HEK293 (cell line): ENCODE results near the gene TTLL12.
A peak's percentile ranks its signal among the peaks of the same experiment; 100 is the strongest.

ENCODE experiments used
- GLIS1 ChIP-seq: fragments of 450-650 bp; formaldehyde crosslinking; IDR thresholded peaks from 2 replicates; pipeline ENCODE4 v1.5.1; 2016; ENCODE audit warnings: missing biosample characterization, missing genetic modification characterization
- HOXD13 ChIP-seq: sonication (generic); formaldehyde crosslinking; IDR thresholded peaks from 2 replicates; pipeline ENCODE4 v1.8.0; 2022; ENCODE audit warnings: missing genetic modification reagents, borderline replicate concordance
- KLF10 ChIP-seq: fragments of 450-650 bp; IDR thresholded peaks from 2 replicates; pipeline ENCODE4 v1.5.1; 2018; ENCODE audit warnings: missing biosample characterization, mild to moderate bottlenecking, missing genetic modification characterization
- RBAK ChIP-seq: fragments of 450-650 bp; formaldehyde crosslinking; IDR thresholded peaks from 2 replicates; pipeline ENCODE4 v1.5.1; 2016; ENCODE audit warnings: missing biosample characterization, missing genetic modification characterization
- SALL2 ChIP-seq: fragments of 450-650 bp; formaldehyde crosslinking; IDR thresholded peaks from 2 replicates; pipeline ENCODE4 v1.5.0; 2017; ENCODE audit warnings: missing biosample characterization, mild to moderate bottlenecking, missing genetic modification characterization, borderline replicate concordance
- SP3 ChIP-seq: fragments of 450-650 bp; formaldehyde crosslinking; IDR thresholded peaks from 2 replicates; pipeline ENCODE4 v1.5.1; 2016; ENCODE audit warnings: missing biosample characterization, missing genetic modification characterization
- ZBTB20 ChIP-seq: fragments of 450-650 bp; formaldehyde crosslinking; IDR thresholded peaks from 2 replicates; pipeline ENCODE4 v1.5.1; 2016; ENCODE audit warnings: missing biosample characterization, missing genetic modification characterization
- ZBTB48 ChIP-seq: fragments of 450-650 bp; formaldehyde crosslinking; IDR thresholded peaks from 2 replicates; pipeline ENCODE4 v1.5.1; 2016; ENCODE audit warnings: missing biosample characterization, missing genetic modification characterization
- ZIC2 ChIP-seq: fragments of 450-650 bp; formaldehyde crosslinking; IDR thresholded peaks from 2 replicates; pipeline ENCODE4 v1.5.1; 2016; ENCODE audit warnings: missing biosample characterization, missing genetic modification characterization
- ZNF114 ChIP-seq: fragments of 450-650 bp; formaldehyde crosslinking; IDR thresholded peaks from 2 replicates; pipeline ENCODE4 v1.5.0; 2017; ENCODE audit warnings: missing biosample characterization, missing genetic modification characterization
- ZNF121 ChIP-seq: fragments of 450-650 bp; formaldehyde crosslinking; IDR thresholded peaks from 2 replicates; pipeline ENCODE4 v1.5.1; 2016; ENCODE audit warnings: missing biosample characterization, missing genetic modification characterization
- ZNF138 ChIP-seq: fragments of 450-650 bp; formaldehyde crosslinking; IDR thresholded peaks from 2 replicates; pipeline ENCODE4 v1.5.1; 2016; ENCODE audit warnings: missing biosample characterization, missing genetic modification characterization, borderline replicate concordance
- ZNF211 ChIP-seq: fragments of 450-650 bp; formaldehyde crosslinking; IDR thresholded peaks from 2 replicates; pipeline ENCODE4 v1.5.1; 2016; ENCODE audit warnings: low read depth, missing biosample characterization, missing genetic modification characterization
- ZNF248 ChIP-seq: fragments of 450-650 bp; formaldehyde crosslinking; IDR thresholded peaks from 2 replicates; pipeline ENCODE4 v1.5.1; 2017; ENCODE audit warnings: missing biosample characterization, missing genetic modification characterization
- ZNF335 ChIP-seq: fragments of 450-650 bp; formaldehyde crosslinking; conservative IDR thresholded peaks from 2 replicates; pipeline ENCODE4 v1.5.1; 2016; ENCODE audit warnings: missing biosample characterization, missing genetic modification characterization
- ZNF510 ChIP-seq: fragments of 450-650 bp; formaldehyde crosslinking; IDR thresholded peaks from 2 replicates; pipeline ENCODE4 v1.5.1; 2018; ENCODE audit warnings: mild to moderate bottlenecking, missing genetic modification characterization, missing biosample characterization; ENCODE audit not compliant: insufficient replicate concordance
- ZNF514 ChIP-seq: fragments of 450-650 bp; formaldehyde crosslinking; IDR thresholded peaks from 2 replicates; pipeline ENCODE4 v1.5.1; 2016; ENCODE audit warnings: missing biosample characterization, missing genetic modification characterization
- ZNF560 ChIP-seq: fragments of 450-650 bp; formaldehyde crosslinking; IDR thresholded peaks from 2 replicates; pipeline ENCODE4 v1.5.1; 2017; ENCODE audit warnings: missing biosample characterization, missing genetic modification characterization, borderline replicate concordance
- ZNF596 ChIP-seq: fragments of 450-650 bp; IDR thresholded peaks from 2 replicates; pipeline ENCODE4 v1.5.0; 2018; ENCODE audit warnings: missing biosample characterization, mild to moderate bottlenecking, missing genetic modification characterization, moderate library complexity
- ZNF629 ChIP-seq: fragments of 450-650 bp; formaldehyde crosslinking; IDR thresholded peaks from 2 replicates; pipeline ENCODE4 v1.5.1; 2017; ENCODE audit warnings: missing biosample characterization, missing genetic modification characterization
- TF ChIP-seq, protein P1 (sequence below): fragments of 450-650 bp; formaldehyde crosslinking; IDR thresholded peaks from 2 replicates; pipeline ENCODE4 v1.5.1; 2016; ENCODE audit warnings: missing biosample characterization, missing genetic modification characterization
- TF ChIP-seq, protein P2 (sequence below): IDR thresholded peaks from 2 replicates; pipeline ENCODE4 v1.6.1; 2011; ENCODE audit warnings: mild to moderate bottlenecking, low read depth, low read length, borderline replicate concordance
- TF ChIP-seq, protein P3 (sequence below): fragments of 450-650 bp; formaldehyde crosslinking; IDR thresholded peaks from 2 replicates; pipeline ENCODE4 v1.5.1; 2016; ENCODE audit warnings: missing biosample characterization, missing genetic modification characterization
- TF ChIP-seq, protein P4 (sequence below): fragments of 450-650 bp; formaldehyde crosslinking; IDR thresholded peaks from 2 replicates; pipeline ENCODE4 v1.5.1; 2017; ENCODE audit warnings: missing biosample characterization, mild to moderate bottlenecking, missing genetic modification characterization, moderate library complexity
- TF ChIP-seq, protein P5 (sequence below): fragments of 450-650 bp; formaldehyde crosslinking; IDR thresholded peaks from 2 replicates; pipeline ENCODE4 v1.5.1; 2016; ENCODE audit warnings: missing biosample characterization, missing genetic modification characterization
- TF ChIP-seq, protein P6 (sequence below): fragments of 450-650 bp; formaldehyde crosslinking; IDR thresholded peaks from 2 replicates; pipeline ENCODE4 v1.5.1; 2016; ENCODE audit warnings: missing biosample characterization, missing genetic modification characterization

Gene TTLL12

DNA sequence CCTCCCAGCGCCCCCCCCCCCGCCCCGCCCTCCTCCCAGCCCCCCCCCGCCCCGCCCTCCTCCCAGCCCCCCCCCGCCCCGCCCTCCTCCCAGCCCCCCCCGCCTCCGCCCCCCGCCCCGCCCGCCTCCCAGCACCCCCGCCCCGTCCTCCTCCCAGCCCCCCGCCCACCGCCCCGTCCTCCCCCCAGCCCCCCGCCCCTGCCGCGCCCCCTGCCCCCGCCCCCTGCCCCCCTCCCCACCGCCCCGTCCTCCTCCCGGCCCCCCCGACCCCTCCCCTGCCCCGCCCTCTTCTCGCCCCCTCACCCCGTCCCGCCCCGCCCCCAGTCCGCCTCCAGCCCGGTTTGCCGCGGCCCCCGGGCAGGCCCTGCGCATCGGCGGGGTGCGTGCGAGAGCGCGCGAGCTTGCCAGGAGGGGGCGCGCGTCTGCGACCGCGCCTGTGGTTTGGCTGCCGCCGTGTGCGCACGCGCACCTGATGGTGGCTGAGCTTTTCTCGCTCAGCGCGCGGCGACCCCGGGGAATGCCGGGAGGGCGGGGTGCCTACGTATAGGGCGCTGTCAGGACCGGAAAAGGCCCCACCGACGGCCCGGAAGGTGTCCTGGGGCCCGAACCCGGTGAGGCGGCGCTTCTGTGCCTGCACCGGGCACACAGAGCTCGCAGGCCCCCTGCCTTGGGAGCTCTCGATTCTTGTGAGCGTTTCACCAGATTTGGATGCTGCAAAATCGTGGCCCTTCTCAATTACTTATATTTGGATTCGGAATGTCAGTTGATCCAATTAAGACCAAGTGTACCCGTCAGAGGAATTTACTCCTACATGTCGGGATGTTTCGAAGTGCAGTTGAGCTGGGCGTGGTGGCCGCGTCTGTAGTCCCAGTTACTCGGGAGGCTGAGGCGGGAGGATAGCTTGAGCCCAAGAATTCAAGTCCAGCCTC lies 501 bp upstream of the TTLL12 start (continued):
- TF ChIP-seq ZNF211 (tag by site-specific recombination) (no peak), HOXD13 (no peak), ZNF114 (tag by site-specific recombination) (no peak), ZNF560 (tag by site-specific recombination) (no peak), ZNF510 (no peak), ZBTB20 (tag by site-specific recombination) (peak; percentile 86), ZIC2 (tag by site-specific recombination) (peak; percentile 70), ZNF596 (tag by site-specific recombination) (no peak), RBAK (no peak), ZBTB48 (tag by site-specific recombination) (peak; percentile 37; the same call in 1 of the 2 replicates), ZNF121 (tag by site-specific recombination) (no peak), ZNF629 (peak; percentile 89), SALL2 (tag by site-specific recombination) (no peak), GLIS1 (tag by site-specific recombination) (peak; percentile 83), ZNF138 (tag by site-specific recombination) (no peak), KLF10 (tag by site-specific recombination) (peak; percentile 96), ZNF248 (tag by site-specific recombination) (no peak), SP3 (tag by site-specific recombination) (peak; percentile 65), ZNF514 (tag by site-specific recombination) (no peak), ZNF335 (tag by site-specific recombination) (peak; percentile 99)
- TF ChIP-seq, protein P1, sequence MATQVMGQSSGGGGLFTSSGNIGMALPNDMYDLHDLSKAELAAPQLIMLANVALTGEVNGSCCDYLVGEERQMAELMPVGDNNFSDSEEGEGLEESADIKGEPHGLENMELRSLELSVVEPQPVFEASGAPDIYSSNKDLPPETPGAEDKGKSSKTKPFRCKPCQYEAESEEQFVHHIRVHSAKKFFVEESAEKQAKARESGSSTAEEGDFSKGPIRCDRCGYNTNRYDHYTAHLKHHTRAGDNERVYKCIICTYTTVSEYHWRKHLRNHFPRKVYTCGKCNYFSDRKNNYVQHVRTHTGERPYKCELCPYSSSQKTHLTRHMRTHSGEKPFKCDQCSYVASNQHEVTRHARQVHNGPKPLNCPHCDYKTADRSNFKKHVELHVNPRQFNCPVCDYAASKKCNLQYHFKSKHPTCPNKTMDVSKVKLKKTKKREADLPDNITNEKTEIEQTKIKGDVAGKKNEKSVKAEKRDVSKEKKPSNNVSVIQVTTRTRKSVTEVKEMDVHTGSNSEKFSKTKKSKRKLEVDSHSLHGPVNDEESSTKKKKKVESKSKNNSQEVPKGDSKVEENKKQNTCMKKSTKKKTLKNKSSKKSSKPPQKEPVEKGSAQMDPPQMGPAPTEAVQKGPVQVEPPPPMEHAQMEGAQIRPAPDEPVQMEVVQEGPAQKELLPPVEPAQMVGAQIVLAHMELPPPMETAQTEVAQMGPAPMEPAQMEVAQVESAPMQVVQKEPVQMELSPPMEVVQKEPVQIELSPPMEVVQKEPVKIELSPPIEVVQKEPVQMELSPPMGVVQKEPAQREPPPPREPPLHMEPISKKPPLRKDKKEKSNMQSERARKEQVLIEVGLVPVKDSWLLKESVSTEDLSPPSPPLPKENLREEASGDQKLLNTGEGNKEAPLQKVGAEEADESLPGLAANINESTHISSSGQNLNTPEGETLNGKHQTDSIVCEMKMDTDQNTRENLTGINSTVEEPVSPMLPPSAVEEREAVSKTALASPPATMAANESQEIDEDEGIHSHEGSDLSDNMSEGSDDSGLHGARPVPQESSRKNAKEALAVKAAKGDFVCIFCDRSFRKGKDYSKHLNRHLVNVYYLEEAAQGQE (tag by site-specific recombination), result no peak
- TF ChIP-seq, protein P2, sequence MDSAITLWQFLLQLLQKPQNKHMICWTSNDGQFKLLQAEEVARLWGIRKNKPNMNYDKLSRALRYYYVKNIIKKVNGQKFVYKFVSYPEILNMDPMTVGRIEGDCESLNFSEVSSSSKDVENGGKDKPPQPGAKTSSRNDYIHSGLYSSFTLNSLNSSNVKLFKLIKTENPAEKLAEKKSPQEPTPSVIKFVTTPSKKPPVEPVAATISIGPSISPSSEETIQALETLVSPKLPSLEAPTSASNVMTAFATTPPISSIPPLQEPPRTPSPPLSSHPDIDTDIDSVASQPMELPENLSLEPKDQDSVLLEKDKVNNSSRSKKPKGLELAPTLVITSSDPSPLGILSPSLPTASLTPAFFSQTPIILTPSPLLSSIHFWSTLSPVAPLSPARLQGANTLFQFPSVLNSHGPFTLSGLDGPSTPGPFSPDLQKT, result no peak
- TF ChIP-seq, protein P3, sequence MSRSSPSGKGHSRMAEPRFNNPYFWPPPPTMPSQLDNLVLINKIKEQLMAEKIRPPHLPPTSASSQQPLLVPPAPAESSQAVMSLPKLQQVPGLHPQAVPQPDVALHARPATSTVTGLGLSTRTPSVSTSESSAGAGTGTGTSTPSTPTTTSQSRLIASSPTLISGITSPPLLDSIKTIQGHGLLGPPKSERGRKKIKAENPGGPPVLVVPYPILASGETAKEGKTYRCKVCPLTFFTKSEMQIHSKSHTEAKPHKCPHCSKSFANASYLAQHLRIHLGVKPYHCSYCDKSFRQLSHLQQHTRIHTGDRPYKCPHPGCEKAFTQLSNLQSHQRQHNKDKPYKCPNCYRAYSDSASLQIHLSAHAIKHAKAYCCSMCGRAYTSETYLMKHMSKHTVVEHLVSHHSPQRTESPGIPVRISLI (tag by site-specific recombination), result no peak
- TF ChIP-seq, protein P4, sequence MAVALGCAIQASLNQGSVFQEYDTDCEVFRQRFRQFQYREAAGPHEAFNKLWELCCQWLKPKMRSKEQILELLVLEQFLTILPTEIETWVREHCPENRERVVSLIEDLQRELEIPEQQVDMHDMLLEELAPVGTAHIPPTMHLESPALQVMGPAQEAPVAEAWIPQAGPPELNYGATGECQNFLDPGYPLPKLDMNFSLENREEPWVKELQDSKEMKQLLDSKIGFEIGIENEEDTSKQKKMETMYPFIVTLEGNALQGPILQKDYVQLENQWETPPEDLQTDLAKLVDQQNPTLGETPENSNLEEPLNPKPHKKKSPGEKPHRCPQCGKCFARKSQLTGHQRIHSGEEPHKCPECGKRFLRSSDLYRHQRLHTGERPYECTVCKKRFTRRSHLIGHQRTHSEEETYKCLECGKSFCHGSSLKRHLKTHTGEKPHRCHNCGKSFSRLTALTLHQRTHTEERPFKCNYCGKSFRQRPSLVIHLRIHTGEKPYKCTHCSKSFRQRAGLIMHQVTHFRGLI, result peak; percentile 21; the same call in 1 of the 2 replicates
- TF ChIP-seq, protein P5, sequence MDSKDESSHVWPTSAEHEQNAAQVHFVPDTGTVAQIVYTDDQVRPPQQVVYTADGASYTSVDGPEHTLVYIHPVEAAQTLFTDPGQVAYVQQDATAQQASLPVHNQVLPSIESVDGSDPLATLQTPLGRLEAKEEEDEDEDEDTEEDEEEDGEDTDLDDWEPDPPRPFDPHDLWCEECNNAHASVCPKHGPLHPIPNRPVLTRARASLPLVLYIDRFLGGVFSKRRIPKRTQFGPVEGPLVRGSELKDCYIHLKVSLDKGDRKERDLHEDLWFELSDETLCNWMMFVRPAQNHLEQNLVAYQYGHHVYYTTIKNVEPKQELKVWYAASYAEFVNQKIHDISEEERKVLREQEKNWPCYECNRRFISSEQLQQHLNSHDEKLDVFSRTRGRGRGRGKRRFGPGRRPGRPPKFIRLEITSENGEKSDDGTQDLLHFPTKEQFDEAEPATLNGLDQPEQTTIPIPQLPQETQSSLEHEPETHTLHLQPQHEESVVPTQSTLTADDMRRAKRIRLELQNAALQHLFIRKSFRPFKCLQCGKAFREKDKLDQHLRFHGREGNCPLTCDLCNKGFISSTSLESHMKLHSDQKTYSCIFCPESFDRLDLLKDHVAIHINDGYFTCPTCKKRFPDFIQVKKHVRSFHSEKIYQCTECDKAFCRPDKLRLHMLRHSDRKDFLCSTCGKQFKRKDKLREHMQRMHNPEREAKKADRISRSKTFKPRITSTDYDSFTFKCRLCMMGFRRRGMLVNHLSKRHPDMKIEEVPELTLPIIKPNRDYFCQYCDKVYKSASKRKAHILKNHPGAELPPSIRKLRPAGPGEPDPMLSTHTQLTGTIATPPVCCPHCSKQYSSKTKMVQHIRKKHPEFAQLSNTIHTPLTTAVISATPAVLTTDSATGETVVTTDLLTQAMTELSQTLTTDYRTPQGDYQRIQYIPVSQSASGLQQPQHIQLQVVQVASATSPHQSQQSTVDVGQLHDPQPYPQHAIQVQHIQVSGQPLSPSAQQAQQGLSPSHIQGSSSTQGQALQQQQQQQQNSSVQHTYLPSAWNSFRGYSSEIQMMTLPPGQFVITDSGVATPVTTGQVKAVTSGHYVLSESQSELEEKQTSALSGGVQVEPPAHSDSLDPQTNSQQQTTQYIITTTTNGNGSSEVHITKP, result peak; percentile 45
- TF ChIP-seq, protein P6, sequence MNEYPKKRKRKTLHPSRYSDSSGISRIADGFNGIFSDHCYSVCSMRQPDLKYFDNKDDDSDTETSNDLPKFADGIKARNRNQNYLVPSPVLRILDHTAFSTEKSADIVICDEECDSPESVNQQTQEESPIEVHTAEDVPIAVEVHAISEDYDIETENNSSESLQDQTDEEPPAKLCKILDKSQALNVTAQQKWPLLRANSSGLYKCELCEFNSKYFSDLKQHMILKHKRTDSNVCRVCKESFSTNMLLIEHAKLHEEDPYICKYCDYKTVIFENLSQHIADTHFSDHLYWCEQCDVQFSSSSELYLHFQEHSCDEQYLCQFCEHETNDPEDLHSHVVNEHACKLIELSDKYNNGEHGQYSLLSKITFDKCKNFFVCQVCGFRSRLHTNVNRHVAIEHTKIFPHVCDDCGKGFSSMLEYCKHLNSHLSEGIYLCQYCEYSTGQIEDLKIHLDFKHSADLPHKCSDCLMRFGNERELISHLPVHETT, result peak; percentile 66; the same call in 1 of the 2 replicates
